HG02840 (cell line): Measurements from ENCODE around the gene ARL1.
"Not testable (repeated sequence)": the region's sequence is repeated elsewhere in the genome, so short reads cannot be mapped to it uniquely, and the experiment has no call there.

ENCODE experiments used
- ATAC-seq: cut with Tn5 transposase; IDR thresholded peaks from one replicate; pipeline ENCODE4 v1.9.1; 2021; ENCODE audit warnings: mild to moderate bottlenecking, moderate library complexity, moderate number of reproducible peaks; ENCODE audit not compliant: unreplicated experiment, low FRiP score

ARL1 gene

GRCh38 chr12:101407436-101408345 is at the start of gene ARL1:
TSS of gene ARL1 (minus strand) at chr12:101407772. CDS start at chr12:101407645, 127 bp downstream.
- ATAC-seq: peak; percentile 82

GRCh38 chr12:101455685-101456084 is 48.1 kb upstream of the ARL1 start:
- no peak for ATAC-seq

- ATAC-seq: no peak
These were observed 34.1 kb upstream of the ARL1 start for GRCh38 chr12:101441461-101442224.

GRCh38 chr12:101439236-101439635 is 31.7 kb upstream of the ARL1 start:
- ATAC-seq: no peak

- no peak for ATAC-seq
These were observed 28.6 kb upstream of the ARL1 start for GRCh38 chr12:101436136-101436535.

- ATAC-seq: no peak
These were observed 22.9 kb upstream of the ARL1 start for GRCh38 chr12:101430456-101430855.

GRCh38 chr12:101424620-101425019 is 17.0 kb upstream of the ARL1 start:
- no peak for ATAC-seq

GRCh38 chr12:101422066-101422465 is 14.5 kb upstream of the ARL1 start:
- not testable (repeated sequence) for ATAC-seq

GRCh38 chr12:101415228-101415627 is 7.7 kb upstream of the ARL1 start:
- no peak for ATAC-seq

GRCh38 chr12:101414533-101415119 is 7.1 kb upstream of the ARL1 start:
- ATAC-seq: no peak

GRCh38 chr12:101410169-101410568 is 2.6 kb upstream of the ARL1 start:
- ATAC-seq: not testable (repeated sequence)

GRCh38 chr12:101407049-101407435 is 530 bp downstream of the ARL1 start:
- ATAC-seq: peak; percentile 18

GRCh38 chr12:101391181-101391580 is 16.4 kb downstream of the ARL1 start:
- not testable (repeated sequence) for ATAC-seq

GRCh38 chr12:101379149-101379548 is 28.4 kb downstream of the ARL1 start:
- ATAC-seq: no peak

GRCh38 chr12:101375573-101375972 is 32.0 kb downstream of the ARL1 start:
- ATAC-seq: no peak

- no peak for ATAC-seq
These were observed 35.1 kb downstream of the ARL1 start for GRCh38 chr12:101372431-101372830.

GRCh38 chr12:101368016-101368415 is 39.6 kb downstream of the ARL1 start:
- ATAC-seq: no peak

- ATAC-seq: no peak
These were observed 46.1 kb downstream of the ARL1 start for GRCh38 chr12:101361455-101361854.

- no peak for ATAC-seq
These were observed 50.8 kb downstream of the ARL1 start for GRCh38 chr12:101356794-101357193.

- no peak for ATAC-seq
These were observed 55.9 kb downstream of the ARL1 start for GRCh38 chr12:101351682-101352081.

- no peak for ATAC-seq
These were observed 63.7 kb downstream of the ARL1 start for GRCh38 chr12:101343893-101344292.
